NCI-H345 (cell line): Measurements from ENCODE around the gene CEP126.

Source experiments
- DNase-seq: peaks from one replicate; lab custom pipeline; 2025; lab: John Stamatoyannopoulos, UW

The CEP126 gene

GRCh38 chr11:101914738-101915426 is at the start of gene CEP126:
Gene CEP126 (plus strand): TSS chr11:101915010. CDS start chr11:101915285, 275 bp downstream.
- DNase-seq = peak; percentile 96

GRCh38 chr11:101866619-101867491 is 48.0 kb upstream of the CEP126 start:
- DNase-seq = no peak

GRCh38 chr11:101867951-101868350 is 46.9 kb upstream of the CEP126 start:
- DNase-seq = no peak

GRCh38 chr11:101870510-101870909 is 44.3 kb upstream of the CEP126 start:
- no peak for DNase-seq

- DNase-seq = no peak
Observed at GRCh38 chr11:101872171-101872882, 42.5 kb upstream of the CEP126 start.

- DNase-seq = peak; percentile 3
Observed at GRCh38 chr11:101880222-101880621, 34.6 kb upstream of the CEP126 start.

- no peak for DNase-seq
Observed at GRCh38 chr11:101881586-101881985, 33.2 kb upstream of the CEP126 start.

GRCh38 chr11:101885631-101886030 is 29.2 kb upstream of the CEP126 start:
- no peak for DNase-seq

- no peak for DNase-seq
Observed at GRCh38 chr11:101889767-101890166, 25.0 kb upstream of the CEP126 start.

GRCh38 chr11:101894505-101894904 is 20.3 kb upstream of the CEP126 start:
- DNase-seq = no peak

GRCh38 chr11:101907815-101908214 is 7.0 kb upstream of the CEP126 start:
- no peak for DNase-seq

- no peak for DNase-seq
Observed at GRCh38 chr11:101909087-101909486, 5.7 kb upstream of the CEP126 start.

GRCh38 chr11:101912823-101913284 is 2.0 kb upstream of the CEP126 start:
- DNase-seq = no peak

GRCh38 chr11:101913656-101914055 is 1.2 kb upstream of the CEP126 start:
- DNase-seq = no peak

GRCh38 chr11:101914341-101914737 is 471 bp upstream of the CEP126 start:
- DNase-seq = peak; percentile 34

- peak; percentile 31 for DNase-seq
Observed at GRCh38 chr11:101915791-101916291, 1.0 kb downstream of the CEP126 start.

GRCh38 chr11:101916422-101916821 is 1.6 kb downstream of the CEP126 start, which contains the start of gene ANGPTL5:
Gene ANGPTL5 (minus strand): TSS chr11:101916522. CDS start chr11:101907909, 8,613 bp downstream.
- peak; percentile 22 for DNase-seq

GRCh38 chr11:101917226-101917625 is 2.4 kb downstream of the CEP126 start:
- DNase-seq = no peak

- no peak for DNase-seq
Observed at GRCh38 chr11:101920992-101921391, 6.2 kb downstream of the CEP126 start.

- no peak for DNase-seq
Observed at GRCh38 chr11:101923554-101923953, 8.7 kb downstream of the CEP126 start.

- no peak for DNase-seq
Observed at GRCh38 chr11:101929294-101929915, 14.6 kb downstream of the CEP126 start.

GRCh38 chr11:101931692-101932091 is 16.9 kb downstream of the CEP126 start:
- peak; percentile 86 for DNase-seq
